ENCODE data around the gene PDE6A.
"Not testable (repeated sequence)": the region's sequence is repeated elsewhere in the genome, so short reads cannot be mapped to it uniquely, and the experiment has no call there.

The PDE6A gene

DNA sequence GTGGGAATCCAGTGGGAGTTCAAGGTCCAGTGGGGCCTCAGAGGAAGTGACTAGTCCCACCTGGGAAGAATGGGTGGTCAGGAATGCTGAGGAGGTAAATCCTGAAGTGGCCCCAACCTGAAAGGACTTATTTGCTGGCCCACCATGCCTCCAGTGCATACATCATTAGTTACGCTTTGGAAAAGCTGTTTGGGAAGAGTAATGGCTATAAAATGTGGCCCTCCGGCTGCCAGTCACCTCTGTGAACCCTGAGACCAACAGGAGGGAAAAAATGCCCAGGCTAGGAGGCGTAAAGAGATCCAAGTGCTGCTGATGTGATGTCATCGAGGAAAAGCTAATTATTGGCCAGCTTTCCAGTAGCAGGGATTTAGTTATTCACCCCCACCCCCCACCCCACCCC is 13.3 kb upstream of the PDE6A start:
- intact Hi-C loops (cut with DNase I) = no loop called here
- no peak for DNase-seq

DNA sequence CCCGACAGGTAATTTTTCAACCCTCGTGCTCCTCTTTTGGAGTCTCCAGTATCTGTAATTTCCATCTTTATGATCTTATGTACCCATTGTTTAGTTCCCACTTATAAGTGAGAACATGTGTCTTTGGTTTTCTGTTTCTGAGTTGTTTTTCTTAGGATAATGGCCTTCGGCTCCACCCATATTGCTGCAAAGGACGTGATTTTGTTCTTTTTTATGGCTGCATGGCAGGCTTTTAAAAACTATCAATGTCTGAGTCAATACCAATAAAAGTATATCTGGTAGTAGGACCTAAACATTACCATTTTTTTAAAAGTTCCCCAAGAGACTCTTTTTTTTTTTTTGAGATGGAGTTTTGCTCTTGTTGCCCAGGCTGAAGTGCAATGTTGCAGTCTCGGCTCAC is 12.1 kb upstream of the PDE6A start:
- no peak for DNase-seq
- intact Hi-C loops (cut with DNase I) = no loop called here

DNA sequence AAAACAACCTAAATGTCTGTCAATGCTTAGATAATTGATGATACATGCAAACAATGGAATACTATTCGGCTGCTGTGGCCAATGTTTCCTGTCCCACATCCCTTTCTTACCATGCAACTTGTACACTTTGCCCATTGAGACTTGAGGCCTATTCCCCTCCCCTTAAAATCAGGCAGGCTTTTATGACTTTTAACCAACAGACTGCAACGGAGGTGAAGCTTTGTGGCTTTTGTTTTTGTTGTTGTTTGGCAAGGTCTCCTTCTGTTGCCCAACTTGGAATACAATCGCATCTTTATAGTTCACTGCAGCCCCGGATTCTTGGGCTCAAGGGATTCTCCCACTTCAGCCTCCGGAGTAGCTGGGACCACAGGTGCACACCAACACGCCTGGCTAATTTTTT is 10.2 kb upstream of the PDE6A start:
- intact Hi-C loops (cut with DNase I) = no loop called here
- no peak for DNase-seq

DNA sequence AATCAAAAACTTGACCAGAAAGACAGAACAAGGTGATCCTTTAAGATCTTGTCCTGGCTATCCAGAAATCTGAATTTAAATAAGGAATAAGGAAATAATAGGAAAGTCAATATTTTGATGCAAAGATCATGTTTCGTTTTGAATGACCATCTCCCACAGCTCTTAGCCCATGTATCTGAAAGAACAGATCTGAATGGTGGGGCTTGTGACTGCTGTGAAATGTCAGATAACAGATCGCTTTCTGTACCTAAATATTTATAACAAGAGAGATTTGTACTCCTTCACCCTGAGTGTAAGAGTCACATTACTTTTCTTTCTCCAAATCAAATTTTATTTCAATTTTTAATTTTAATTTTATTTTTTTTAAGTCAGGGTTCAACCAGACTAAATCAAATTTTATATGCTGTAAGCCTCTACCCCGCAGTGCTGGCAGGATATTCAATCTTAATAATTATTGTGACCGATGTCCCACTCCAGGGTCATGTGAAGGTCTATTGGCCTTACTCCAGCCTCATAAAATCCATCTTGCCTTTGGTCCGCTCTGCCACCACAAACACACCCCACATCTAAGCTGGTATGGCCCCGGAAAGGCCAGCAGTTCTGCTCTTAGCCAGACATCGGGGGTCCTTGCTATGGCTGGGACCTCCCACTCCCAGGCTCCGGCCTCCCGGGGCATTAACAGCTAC is 9.0 kb upstream of the PDE6A start:
- no peak for DNase-seq
- intact Hi-C loops (cut with DNase I) = no loop called here

DNA sequence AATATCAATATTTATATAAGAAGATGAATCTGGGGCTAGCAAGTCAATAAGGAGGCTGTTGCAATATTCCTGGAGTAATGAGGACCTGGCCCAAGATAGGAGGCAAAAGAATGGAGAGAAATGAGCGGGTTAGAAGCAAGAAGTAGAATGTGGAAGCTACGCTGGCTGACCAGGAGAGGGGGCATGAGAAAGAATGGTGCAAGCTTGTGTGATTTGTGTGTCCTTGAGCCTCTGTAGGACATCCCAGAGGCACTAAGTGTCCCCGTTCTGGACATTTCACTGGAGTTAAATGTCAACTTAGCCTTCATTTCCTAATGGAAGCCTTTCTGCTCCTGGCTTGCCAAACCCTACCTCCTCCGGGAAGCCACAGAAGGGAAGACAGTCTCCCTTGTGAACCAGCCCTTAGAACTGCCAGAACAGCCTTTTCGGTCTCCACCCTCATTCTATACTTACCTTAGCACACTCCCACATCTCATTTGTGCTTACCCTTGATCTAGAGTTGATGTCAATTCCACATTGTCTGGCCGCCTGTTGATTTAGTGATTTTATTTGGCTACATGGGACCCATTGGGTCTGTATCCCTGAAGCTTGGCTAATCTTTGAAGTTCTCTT is 6.7 kb upstream of the PDE6A start:
- intact Hi-C loops (cut with DNase I) = no loop called here
- no peak for DNase-seq

DNA sequence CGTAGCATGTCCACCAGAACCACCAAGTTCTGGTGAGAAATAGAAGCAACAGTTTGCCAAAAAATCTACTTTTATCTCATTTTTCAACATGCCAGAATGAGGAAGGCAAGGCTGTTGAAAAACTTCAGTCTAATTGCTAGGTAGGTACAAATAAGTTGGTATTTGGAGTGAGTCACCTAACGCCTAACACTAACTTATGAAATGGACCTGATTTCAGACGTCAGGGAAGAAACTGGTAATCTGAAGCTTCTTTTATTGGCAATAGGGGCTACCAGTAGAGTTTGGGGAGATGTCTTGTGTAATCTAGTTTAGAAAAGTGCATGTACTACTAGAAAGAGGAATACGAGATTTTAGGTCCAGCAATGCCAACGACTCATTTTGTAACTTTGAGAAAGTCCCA is 4.4 kb upstream of the PDE6A start:
- no peak for DNase-seq
- intact Hi-C loops (cut with DNase I) = no loop called here

DNA sequence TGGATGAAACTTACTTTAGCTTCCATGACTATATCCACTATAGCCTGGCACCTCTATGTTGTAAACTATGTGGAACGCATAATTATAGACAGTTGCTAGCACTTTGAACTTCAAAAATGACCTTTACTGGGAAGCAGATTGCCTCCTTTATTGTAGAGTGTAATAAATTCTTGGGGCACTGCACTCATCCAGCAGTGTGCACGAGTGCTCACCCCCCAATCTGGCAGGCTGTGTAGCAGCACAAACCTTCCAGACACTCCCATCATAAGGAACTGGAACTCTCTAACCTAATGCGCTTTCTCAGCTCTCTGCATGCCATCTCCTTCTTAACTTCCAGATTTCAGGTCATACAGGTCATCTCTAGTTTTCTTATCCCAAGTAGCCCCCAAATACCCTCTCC is 1.5 kb upstream of the PDE6A start:
- intact Hi-C loops (cut with DNase I) = no loop called here
- DNase-seq = no peak

DNA sequence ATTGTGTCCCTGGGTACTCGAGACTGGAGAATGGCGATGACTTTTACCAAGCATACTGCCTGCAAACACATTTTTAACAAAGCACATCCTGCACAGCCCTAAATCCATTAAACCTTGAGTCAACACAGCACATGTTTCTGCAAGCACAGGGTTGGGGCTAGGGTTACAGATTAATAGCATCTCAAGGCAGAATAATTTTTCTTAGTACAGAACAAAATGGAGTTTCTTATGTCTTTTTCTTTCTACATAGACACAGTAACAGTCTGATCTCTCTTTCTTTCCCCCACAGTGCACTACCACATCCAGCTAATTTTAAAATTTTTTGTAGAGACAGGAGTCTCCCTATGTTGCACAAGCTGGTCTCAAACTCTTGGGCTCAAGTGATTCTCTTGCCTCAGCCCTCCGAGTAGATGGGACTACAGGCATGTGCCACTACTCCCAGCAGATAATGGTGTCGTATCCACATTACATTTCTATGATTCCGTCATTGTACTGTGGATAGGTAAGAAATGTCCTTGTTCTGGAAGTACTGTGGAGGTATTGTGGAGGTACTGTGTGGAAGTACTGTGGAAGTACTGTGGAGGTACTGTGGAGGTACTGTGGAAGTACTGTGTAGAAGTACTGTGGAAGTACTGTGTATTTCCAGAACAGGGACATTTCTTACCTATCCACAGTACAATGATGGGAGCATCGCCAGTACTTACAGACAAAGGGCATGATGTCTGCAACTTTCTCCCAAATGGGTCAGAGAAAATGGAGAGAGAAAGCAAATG is 1.2 kb downstream of the PDE6A start:
- intact Hi-C loops (cut with DNase I); DNase-seq: not testable (repeated sequence)

DNA sequence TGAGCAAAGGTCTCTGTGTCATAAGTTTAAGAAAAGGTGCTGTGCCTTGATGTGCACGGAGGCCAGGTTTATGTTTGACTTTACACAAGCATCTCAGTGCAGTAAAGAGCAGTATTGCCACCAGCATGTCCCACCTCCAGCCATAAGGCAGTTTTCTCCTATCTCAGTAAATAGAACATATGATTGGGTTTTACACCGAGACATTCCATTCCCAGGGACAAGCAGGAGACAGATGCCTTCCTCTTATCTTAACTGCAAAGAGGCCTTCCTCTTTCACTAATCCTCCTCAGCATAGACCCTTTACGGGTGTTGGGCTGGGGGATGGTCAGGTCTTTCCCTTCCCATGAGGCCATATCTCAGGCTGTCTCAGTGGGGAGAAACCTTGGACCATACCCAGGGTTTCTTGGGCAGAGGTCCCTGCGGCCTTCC is 1.8 kb downstream of the PDE6A start:
- intact Hi-C loops (cut with DNase I); DNase-seq: not testable (repeated sequence)

DNA sequence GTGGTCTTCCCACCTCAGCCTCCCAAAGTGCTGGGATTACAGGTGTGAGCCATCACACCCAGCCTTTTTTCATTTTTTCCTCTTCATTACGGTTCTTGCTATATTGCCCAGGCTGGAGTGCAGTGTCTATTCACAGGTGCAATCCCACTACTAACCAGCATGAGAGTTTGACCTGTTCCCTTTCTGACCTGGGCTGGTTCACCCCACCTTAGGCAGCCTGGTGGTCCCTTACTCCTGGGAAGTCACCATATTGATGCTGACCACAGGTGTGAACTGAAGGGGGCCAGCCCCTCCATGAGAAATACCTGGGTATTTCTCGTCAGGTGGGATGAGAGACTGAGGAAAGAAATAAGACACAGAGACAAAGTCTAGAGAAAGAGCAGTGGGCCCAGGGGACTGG is 2.4 kb downstream of the PDE6A start:
- intact Hi-C loops (cut with DNase I) = no loop called here
- DNase-seq = no peak

DNA sequence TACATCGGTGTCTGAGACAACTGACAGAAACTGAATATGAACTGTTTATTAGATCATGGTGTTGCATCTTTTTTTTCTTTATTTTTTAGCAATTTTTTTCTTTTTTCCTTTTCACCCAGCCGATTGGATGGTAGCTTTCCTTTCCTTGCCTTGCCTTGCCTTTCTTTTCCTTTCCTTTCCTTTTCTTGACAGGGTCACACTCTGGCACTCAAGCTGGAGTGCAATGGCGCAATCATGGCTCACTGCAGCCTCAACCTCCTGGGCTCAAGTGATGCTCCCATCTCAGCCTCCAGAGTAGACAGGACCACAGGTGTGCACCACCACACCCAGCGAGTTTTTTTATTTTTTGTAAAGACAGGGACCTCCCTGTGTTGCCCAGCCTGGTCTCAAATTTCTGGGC is 2.8 kb downstream of the PDE6A start:
- no peak for DNase-seq
- intact Hi-C loops (cut with DNase I) = no loop called here

DNA sequence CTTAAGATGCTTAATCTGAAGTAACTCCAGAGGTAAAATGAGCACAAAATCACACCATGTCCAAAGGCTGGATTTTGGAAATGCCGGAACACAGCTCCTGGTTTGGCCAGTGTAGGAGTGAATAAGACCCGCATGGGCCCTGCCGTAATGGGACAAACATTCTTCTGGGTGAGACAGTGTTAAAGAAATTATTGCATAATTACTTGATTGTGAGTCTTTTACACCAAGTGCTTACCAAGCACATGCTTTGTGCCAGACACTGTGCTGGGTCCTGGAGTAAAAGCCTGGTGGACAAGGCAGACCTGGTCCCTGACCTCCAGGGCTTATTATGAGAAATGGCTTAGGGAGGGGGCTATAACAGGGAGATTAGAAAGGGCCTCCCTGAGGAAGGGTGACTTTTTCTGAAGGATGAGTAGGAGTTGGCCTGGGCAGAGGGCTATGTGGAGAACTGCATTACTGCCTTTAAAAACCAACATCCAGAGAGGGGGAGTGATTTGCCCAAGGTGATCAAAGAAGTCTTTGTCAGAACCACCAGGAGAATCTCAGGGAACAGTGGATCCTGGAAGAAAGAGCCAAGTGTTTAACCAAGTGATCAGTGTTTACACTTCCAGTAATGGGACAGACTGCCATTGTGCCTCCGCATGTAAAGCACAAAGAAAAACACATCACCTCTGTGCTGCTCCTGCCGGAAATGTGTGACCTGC is 3.5 kb downstream of the PDE6A start:
- intact Hi-C loops (cut with DNase I) = no loop called here
- DNase-seq = no peak

DNA sequence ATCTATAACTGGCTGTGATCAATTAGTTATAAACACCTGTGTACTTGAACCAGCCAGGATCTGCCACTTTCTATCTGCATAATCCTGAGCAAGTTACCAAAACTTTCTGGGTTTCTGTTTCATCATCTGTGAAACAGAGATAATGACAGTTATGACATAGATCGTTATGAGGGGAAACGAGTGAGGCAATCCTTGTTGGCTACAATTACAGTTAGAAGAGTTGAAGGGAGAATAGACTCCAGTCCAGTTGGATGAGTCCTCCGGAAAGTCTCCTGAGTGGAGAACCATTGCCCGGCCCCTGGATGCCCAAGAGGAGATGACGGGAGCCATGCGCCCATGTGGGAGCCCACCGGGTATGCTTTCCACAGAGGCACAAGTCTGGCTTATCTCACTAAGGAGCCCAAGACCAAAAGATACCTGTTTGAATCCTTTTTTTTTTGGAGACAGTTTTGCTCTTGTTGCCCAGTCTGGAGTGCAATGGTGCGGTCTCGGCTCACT is 4.5 kb downstream of the PDE6A start:
- intact Hi-C loops (cut with DNase I) = no loop called here

DNA sequence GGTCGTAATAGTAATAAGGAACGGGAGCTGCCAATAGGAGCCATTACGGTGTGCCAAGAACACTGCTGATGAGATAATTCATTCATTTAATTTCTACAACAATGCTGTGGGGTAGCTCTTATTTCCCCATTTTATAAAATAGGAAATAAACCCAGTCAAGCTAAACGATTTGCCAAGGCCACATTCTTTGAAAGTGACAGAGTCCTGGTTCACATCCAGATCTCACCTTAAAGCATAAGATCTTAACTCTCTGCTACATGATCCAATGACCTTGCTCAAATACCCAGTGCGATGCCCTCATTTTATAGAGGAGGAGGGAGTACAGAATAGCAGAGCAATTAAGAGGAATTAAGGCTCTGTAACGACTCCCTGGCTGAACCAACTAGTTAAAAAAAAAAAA is 5.0 kb downstream of the PDE6A start:
- no peak for DNase-seq
- intact Hi-C loops (cut with DNase I) = no loop called here

More for the DNA sequence above, 4.5 kb downstream of the PDE6A start:
- DNase-seq = no peak

DNA sequence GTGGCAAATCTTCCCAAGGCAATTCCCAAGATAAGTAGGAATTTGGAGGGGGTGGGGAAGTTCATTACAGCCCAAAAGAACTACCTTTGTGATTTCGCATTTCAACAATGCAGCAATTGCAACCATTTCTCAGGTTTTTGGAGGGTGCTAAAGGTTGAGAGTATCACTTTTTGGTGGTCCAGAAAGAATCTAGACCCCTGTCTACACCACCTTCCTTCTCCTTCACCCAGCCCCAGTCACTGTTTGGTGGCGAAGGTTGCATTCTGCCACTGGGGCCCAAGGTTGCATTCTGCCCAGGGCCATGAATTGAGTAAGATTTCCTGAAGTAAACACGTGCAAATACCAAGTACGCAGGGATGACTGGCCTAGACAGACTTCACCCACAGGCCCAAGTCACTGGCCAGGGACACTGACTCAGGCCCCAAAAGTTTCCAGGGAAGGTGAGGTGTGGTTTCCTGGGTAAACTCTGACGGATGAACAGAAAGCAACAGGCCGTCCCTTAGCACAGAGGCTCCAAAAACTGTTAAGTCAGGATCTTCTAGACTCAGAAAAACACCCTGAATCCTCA is 5.7 kb downstream of the PDE6A start:
- no peak for DNase-seq
- intact Hi-C loops (cut with DNase I) = no loop called here

DNA sequence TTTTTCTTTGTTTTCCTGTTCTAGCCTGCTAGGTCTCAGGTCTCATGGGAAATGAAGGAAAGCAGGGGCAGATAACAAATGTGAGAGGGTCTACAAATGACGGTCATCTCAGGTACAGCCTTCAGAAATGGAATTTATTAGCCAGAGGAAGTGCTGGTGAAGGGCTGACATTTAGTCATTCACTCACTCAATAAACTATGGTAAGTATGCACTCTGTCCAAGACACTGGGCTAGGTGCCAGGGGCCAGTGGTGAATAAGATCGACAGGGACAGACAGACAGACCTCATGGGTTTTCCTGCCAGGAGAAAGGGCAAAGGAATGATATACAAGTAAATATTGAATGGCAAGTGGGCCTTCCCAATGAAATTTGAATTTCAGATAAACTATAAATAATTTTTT is 6.3 kb downstream of the PDE6A start:
- no peak for DNase-seq
- intact Hi-C loops (cut with DNase I) = no loop called here

DNA sequence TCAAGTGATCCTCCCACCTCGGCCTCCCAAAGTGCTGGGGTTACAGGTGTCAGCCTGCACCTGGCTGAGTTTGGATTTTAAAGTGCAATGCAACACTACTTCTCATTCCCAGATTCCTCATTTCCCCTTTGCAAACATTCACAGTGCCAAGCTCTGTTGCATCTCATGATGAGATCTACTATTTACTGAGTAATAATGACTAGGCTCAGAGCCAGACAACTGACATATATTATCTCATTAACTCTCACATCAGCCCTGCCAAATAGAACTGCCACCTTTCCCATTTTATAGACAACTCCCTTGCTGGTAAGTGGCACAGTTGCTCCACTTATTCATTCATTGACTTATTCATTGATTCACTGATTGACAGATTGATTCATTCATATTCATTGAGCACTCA is 7.0 kb downstream of the PDE6A start:
- DNase-seq = no peak

DNA sequence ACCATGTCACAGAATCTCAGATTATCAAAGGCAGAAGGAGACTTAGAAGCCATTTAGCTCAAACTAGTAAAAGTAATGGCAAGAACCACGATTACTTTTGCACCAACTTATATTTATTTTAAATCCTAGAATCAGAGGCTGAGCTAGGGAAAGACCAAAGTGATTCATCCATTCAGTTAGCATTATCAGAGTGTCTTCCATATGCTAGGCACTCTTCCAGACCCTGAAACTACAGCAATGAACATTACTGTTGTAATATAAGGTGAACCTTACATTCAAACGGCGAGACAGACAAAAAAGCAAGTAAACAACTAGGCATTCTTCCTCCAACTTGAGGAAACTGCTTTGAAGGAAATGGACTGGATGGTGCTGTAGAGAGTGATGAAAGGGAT is 7.9 kb downstream of the PDE6A start:
- no peak for DNase-seq

More for the DNA sequence above, 7.0 kb downstream of the PDE6A start:
- intact Hi-C loops (cut with DNase I) = no loop called here

DNA sequence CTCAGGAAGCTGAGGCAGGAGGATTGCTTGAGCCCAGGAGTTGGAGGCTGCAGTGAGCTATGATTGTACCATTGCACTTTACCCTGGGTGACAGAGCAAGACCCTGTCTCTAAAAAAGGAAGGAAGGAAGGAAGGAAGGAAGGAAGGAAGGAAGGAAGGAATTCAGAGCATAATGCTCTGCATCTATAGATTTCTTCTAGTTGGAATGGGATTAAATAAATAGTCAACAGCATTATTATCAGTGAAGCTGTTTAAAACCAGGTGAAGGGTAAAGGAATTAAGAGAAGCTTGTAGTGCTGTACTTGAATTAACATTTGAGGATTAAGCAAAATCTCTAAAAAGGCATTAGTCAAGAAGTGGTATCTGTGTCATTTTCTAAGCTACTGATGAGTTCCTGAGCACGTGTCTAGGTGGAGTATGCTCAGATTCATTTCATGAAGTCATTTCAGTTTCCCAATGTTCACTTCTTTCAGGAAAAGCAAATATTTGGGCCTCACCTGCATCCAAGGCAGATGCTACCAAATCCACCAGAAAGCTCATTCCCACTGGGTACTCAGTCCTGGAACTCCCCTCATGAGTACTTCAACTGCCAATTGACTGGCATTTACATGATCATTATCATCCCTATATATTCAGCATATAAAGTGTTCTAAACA is 8.4 kb downstream of the PDE6A start:
- DNase-seq = no peak
- intact Hi-C loops (cut with DNase I) = no loop called here

More for the DNA sequence above, 7.9 kb downstream of the PDE6A start:
- intact Hi-C loops (cut with DNase I) = no loop called here

Data from head of caudate nucleus (tissue), 42 donors.